Measurements from ENCODE around the gene PRR13. TPM values are rescaled to one million over a fixed set of nuclear protein-coding genes. Genes with fewer than 3 reads are reported as not detected.

The PRR13 gene
- total and polyA plus RNA-seq, 2 of the 8 experiments (the other 6 are each of a cell fraction or from before 2014, with no cell fraction given): 82.9 to 185 TPM

- no peak; a peak in 1 of 4 replicates for TF ChIP-seq RAD21 (IDR thresholded peaks at IDR 0.05 in 1 of 2, conservative IDR thresholded peaks at IDR 0.05 in 1 of 2; ENCODE audit: low read depth in 2 of 2, low read length in 2 of 2)
- no peak for TF ChIP-seq CHD1 (IDR thresholded peaks at IDR 0.05; ENCODE audit: low read depth, low read length)
- peak; percentile 83 for TF ChIP-seq SP1 (IDR thresholded peaks at IDR 0.05; ENCODE audit: low read depth, low read length)
- TF ChIP-seq KDM1A (IDR thresholded peaks at IDR 0.05; ENCODE audit: borderline replicate concordance, low read length): no peak
- TF ChIP-seq KDM5A (IDR thresholded peaks at IDR 0.05; ENCODE audit: low read length): no peak
- TF ChIP-seq EGR1 (IDR thresholded peaks at IDR 0.05; ENCODE audit: borderline replicate concordance, low read depth, low read length): peak; percentile 96
- peak; percentile 96 for TF ChIP-seq TAF1 (IDR thresholded peaks at IDR 0.05; ENCODE audit: low read depth, low read length)
- no peak for TF ChIP-seq CBX8 (IDR thresholded peaks at IDR 0.05; ENCODE audit: borderline replicate concordance, low read depth, low read length)
- TF ChIP-seq JUN (IDR thresholded peaks at IDR 0.05; ENCODE audit: low read depth, low read length): no peak
- 0 out of 2 replicates have a peak, but pooled peaks have one; percentile 43 for TF ChIP-seq RBBP5 (IDR thresholded peaks at IDR 0.05; ENCODE audit: borderline replicate concordance, low read depth, low read length)
- no peak; the same call in none of the 2 replicates for TF ChIP-seq POLR2AphosphoS5 (IDR thresholded peaks at IDR 0.05; ENCODE audit: low read depth, low read length)
- TF ChIP-seq ASH2L (IDR thresholded peaks at IDR 0.05; ENCODE audit: low read length): no peak
- no peak for TF ChIP-seq MAFK (IDR thresholded peaks at IDR 0.05; ENCODE audit: low read depth, low read length)
- TF ChIP-seq SP2 (IDR thresholded peaks at IDR 0.05; ENCODE audit: low read length): peak; percentile 99
- no peak for TF ChIP-seq E2F6 (IDR thresholded peaks at IDR 0.05)
- peak in 1 of 2 experiments; percentile 86; a peak in 1 of 3 replicates for TF ChIP-seq EP300 (IDR thresholded peaks at IDR 0.05; ENCODE audit: borderline replicate concordance in 1 of 2, low read depth in 2 of 2, low read length in 2 of 2)
- TF ChIP-seq POLR2A (IDR thresholded peaks at IDR 0.05; ENCODE audit: control extremely low read depth in 1 of 2, low read depth in 2 of 2, low read length in 2 of 2): peak; percentile 91
- peak; percentile 83 for TF ChIP-seq YY1 (IDR thresholded peaks at IDR 0.05; ENCODE audit: low read depth, low read length)
- TF ChIP-seq CBX5 (IDR thresholded peaks at IDR 0.05; ENCODE audit: low read depth, low read length): no peak
- TF ChIP-seq SAP30 (IDR thresholded peaks at IDR 0.05; ENCODE audit: insufficient read depth, insufficient replicate concordance, low read length): no peak
- TF ChIP-seq SUZ12 (IDR thresholded peaks at IDR 0.05; ENCODE audit: low read length): no peak
- TF ChIP-seq CTBP2 (IDR thresholded peaks at IDR 0.05; ENCODE audit: borderline replicate concordance, insufficient read depth, insufficient read length, low read length): no peak
- no peak for TF ChIP-seq PHF8 (conservative IDR thresholded peaks at IDR 0.05; ENCODE audit: low read depth, low read length)
- TF ChIP-seq USF2 (IDR thresholded peaks at IDR 0.05; ENCODE audit: low read length): no peak
These were observed 10.2 kb downstream of the PRR13 start, which contains the start of gene PCBP2 (continued) for GRCh38 chr12:53451661-53452158.
